ENCODE measurements around the gene CELSR2. TPM values are rescaled to one million over a fixed set of nuclear protein-coding genes. Genes with fewer than 3 reads are reported as not detected.

CELSR2 gene
- total and polyA plus RNA-seq, 2 of the 8 experiments (the other 6 are each of a cell fraction or from before 2014, with no cell fraction given), result 12.0 to 27.7 TPM

DNA sequence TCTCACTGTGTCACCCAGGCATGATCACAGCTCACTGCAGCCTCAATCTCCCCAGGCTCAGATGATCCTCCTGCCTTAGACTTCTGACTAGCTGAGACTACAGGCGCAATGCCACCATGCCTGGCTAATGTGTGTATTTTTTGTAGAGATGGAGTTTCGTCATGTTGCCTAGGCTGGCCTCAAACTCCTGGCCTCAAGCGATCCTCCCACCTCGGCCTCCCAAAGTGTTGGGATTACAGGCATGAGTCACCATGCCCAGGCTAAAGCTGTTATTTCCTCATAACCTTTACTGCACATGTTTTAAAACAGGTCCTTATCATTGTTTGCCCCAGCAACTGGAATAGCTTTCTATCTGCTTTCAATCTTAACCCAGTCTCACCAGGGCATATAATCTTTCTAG, 32.7 kb upstream of the CELSR2 start (continued):
- TF ChIP-seq CHD7 (IDR thresholded peaks at IDR 0.05; ENCODE audit: insufficient replicate concordance, low read length) (no peak), CEBPB (IDR thresholded peaks at IDR 0.05; ENCODE audit: low read depth, low read length) (no peak), TBP (IDR thresholded peaks at IDR 0.05; ENCODE audit: low read depth, low read length) (no peak), EP300 (IDR thresholded peaks at IDR 0.05; ENCODE audit: borderline replicate concordance in 1 of 2, low read depth in 2 of 2, low read length in 2 of 2) (no peak), KDM5A (IDR thresholded peaks at IDR 0.05; ENCODE audit: low read length) (no peak), BRCA1 (IDR thresholded peaks at IDR 0.05; ENCODE audit: low read depth, low read length) (no peak)
- TF ChIP-seq, protein P1, sequence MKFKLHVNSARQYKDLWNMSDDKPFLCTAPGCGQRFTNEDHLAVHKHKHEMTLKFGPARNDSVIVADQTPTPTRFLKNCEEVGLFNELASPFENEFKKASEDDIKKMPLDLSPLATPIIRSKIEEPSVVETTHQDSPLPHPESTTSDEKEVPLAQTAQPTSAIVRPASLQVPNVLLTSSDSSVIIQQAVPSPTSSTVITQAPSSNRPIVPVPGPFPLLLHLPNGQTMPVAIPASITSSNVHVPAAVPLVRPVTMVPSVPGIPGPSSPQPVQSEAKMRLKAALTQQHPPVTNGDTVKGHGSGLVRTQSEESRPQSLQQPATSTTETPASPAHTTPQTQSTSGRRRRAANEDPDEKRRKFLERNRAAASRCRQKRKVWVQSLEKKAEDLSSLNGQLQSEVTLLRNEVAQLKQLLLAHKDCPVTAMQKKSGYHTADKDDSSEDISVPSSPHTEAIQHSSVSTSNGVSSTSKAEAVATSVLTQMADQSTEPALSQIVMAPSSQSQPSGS (IDR thresholded peaks at IDR 0.05; ENCODE audit: low read length), result no peak

Measured in H1 (cell line).